ENCODE results near the gene STK24.

Gene STK24

DNA sequence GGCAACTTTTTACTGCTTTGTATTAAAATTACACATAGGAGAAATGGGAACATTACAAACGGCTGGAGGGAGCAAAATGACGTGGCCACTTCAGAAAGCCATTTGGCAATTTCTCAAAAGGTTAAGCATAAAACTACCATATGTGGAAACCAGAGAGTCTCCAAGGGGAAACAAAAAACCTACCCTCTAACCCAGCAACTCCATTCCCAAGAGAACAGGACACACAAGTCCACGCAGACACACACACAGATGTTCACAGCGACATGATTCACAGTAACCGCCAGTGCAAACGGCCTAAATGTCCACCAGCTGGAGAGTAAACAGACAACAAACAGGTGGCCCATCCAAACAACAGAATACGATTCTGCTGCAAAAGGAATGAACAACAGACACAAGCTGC is 37.2 kb downstream of the STK24 start:
- TF ChIP-seq EZH2phosphoT487 (IDR thresholded peaks at IDR 0.05; ENCODE audit: low read length) (no peak), EZH2 (optimal IDR thresholded peaks at IDR 0.05; ENCODE audit: low read depth, low read length) (no peak)
- TF ChIP-seq, protein P1, sequence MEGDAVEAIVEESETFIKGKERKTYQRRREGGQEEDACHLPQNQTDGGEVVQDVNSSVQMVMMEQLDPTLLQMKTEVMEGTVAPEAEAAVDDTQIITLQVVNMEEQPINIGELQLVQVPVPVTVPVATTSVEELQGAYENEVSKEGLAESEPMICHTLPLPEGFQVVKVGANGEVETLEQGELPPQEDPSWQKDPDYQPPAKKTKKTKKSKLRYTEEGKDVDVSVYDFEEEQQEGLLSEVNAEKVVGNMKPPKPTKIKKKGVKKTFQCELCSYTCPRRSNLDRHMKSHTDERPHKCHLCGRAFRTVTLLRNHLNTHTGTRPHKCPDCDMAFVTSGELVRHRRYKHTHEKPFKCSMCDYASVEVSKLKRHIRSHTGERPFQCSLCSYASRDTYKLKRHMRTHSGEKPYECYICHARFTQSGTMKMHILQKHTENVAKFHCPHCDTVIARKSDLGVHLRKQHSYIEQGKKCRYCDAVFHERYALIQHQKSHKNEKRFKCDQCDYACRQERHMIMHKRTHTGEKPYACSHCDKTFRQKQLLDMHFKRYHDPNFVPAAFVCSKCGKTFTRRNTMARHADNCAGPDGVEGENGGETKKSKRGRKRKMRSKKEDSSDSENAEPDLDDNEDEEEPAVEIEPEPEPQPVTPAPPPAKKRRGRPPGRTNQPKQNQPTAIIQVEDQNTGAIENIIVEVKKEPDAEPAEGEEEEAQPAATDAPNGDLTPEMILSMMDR (IDR thresholded peaks at IDR 0.05; ENCODE audit: low read length): no peak
- Histone ChIP-seq H3K79me2 (ENCODE audit: low read length) (peaks cover 98% of the 10 kb centered on the region), H3F3A (ENCODE audit: insufficient read depth, low read length) (peaks cover 10% of the 10 kb centered on the region), H3K4me3 (ENCODE audit: low read length) (no peak overlapping the region), H3K4me2 (ENCODE audit: low read depth, low read length) (no peak overlapping the region), H3K9ac (ENCODE audit: low read length) (no peak overlapping the region), H3K27me3 (replicated peaks; ENCODE audit: insufficient read depth, low read length) (no peaks in the 10 kb centered on the region), H3K9me2 (replicated peaks; ENCODE audit: insufficient read depth, low read length) (no peaks in the 10 kb centered on the region), H4K20me1 (ENCODE audit: insufficient read depth, low read length) (peaks cover 53% of the 10 kb centered on the region), H3K4me1 (ENCODE audit: low read length) (peaks cover 17% of the 10 kb centered on the region), H2AFZ (ENCODE audit: low read length) (no peak overlapping the region), H3K9me3 (replicated peaks; ENCODE audit: insufficient read depth, low read length) (no peaks in the 10 kb centered on the region), H3K27ac (ENCODE audit: low read length) (no peak overlapping the region), H3K36me3 (replicated peaks; ENCODE audit: insufficient read depth, low read length) (no peaks in the 10 kb centered on the region)
- DNase-seq: no peak

DNA sequence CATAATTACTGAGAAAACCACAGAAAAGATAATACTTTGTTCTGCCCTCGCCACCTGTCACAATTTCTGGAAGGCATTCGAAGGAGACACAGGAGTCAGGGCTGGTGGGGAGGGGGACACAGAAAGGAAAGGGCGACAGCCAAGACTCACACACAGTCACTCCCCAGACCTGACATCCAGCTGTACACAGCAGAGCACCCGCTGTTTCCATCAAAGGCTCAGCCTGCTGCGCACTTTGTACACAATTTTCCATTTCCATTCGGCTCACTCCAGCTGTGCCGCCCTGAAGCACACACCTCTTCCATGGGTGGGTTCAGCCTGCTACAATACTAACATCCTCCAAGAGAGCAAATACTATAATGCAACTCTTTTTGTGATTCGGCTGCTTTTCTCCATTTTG is 38.0 kb downstream of the STK24 start:
- Histone ChIP-seq H3K36me3 (replicated peaks; ENCODE audit: insufficient read depth, low read length) (no peaks in the 10 kb centered on the region), H3K27ac (ENCODE audit: low read length) (no peak overlapping the region), H3K9me2 (replicated peaks; ENCODE audit: insufficient read depth, low read length) (no peaks in the 10 kb centered on the region), H2AFZ (ENCODE audit: low read length) (no peak overlapping the region), H3K79me2 (ENCODE audit: low read length) (peaks cover 98% of the 10 kb centered on the region), H3F3A (ENCODE audit: insufficient read depth, low read length) (peaks cover 10% of the 10 kb centered on the region), H3K27me3 (replicated peaks; ENCODE audit: insufficient read depth, low read length) (no peaks in the 10 kb centered on the region), H3K4me2 (ENCODE audit: low read depth, low read length) (no peak overlapping the region), H3K9me3 (replicated peaks; ENCODE audit: insufficient read depth, low read length) (no peaks in the 10 kb centered on the region), H3K9ac (ENCODE audit: low read length) (no peak overlapping the region), H3K4me1 (ENCODE audit: low read length) (peaks cover 17% of the 10 kb centered on the region), H3K4me3 (ENCODE audit: low read length) (no peak overlapping the region), H4K20me1 (ENCODE audit: insufficient read depth, low read length) (peaks cover 55% of the 10 kb centered on the region)
- no peak for DNase-seq
- TF ChIP-seq EZH2 (optimal IDR thresholded peaks at IDR 0.05; ENCODE audit: low read depth, low read length) (no peak), EZH2phosphoT487 (IDR thresholded peaks at IDR 0.05; ENCODE audit: low read length) (no peak)
- TF ChIP-seq, protein P1 (IDR thresholded peaks at IDR 0.05; ENCODE audit: low read length): no peak

GRCh38 chr13:98537740-98538139 is 39.2 kb downstream of the STK24 start:
- Histone ChIP-seq H3K9me3 (replicated peaks; ENCODE audit: insufficient read depth, low read length) (no peaks in the 10 kb centered on the region), H2AFZ (ENCODE audit: low read length) (no peak overlapping the region), H3K36me3 (replicated peaks; ENCODE audit: insufficient read depth, low read length) (no peaks in the 10 kb centered on the region), H3K9ac (ENCODE audit: low read length) (no peak overlapping the region), H3K9me2 (replicated peaks; ENCODE audit: insufficient read depth, low read length) (no peaks in the 10 kb centered on the region), H3K27me3 (replicated peaks; ENCODE audit: insufficient read depth, low read length) (no peaks in the 10 kb centered on the region), H3K4me1 (ENCODE audit: low read length) (peaks cover 17% of the 10 kb centered on the region), H3K4me2 (ENCODE audit: low read depth, low read length) (no peak overlapping the region), H3K4me3 (ENCODE audit: low read length) (no peak overlapping the region), H4K20me1 (ENCODE audit: insufficient read depth, low read length) (peaks cover 55% of the 10 kb centered on the region), H3K27ac (ENCODE audit: low read length) (no peak overlapping the region), H3K79me2 (ENCODE audit: low read length) (peaks cover 98% of the 10 kb centered on the region), H3F3A (ENCODE audit: insufficient read depth, low read length) (peaks cover 10% of the 10 kb centered on the region)
- TF ChIP-seq EZH2 (optimal IDR thresholded peaks at IDR 0.05; ENCODE audit: low read depth, low read length) (no peak), EZH2phosphoT487 (IDR thresholded peaks at IDR 0.05; ENCODE audit: low read length) (no peak)
- TF ChIP-seq, protein P1 (IDR thresholded peaks at IDR 0.05; ENCODE audit: low read length): no peak
- no peak for DNase-seq

All from MM.1S (cell line).